GM12873 (cell line): Measurements from ENCODE around the gene PIAS4.

ENCODE experiments used
- CTCF ChIP-seq: IDR thresholded peaks from 2 replicates; pipeline ENCODE4 v1.5.1; 2012; ENCODE audit warnings: low read depth, mild to moderate bottlenecking, moderate library complexity, low read length, control low read depth; ENCODE audit not compliant: insufficient read depth; ENCODE audit errors: missing control alignments

Gene PIAS4

GRCh38 chr19:3975637-3976087 lies 31.9 kb upstream of the PIAS4 start:
- no peak for TF ChIP-seq CTCF

- TF ChIP-seq CTCF, result no peak
These were observed 30.9 kb upstream of the PIAS4 start for GRCh38 chr19:3976495-3977241.

GRCh38 chr19:3977242-3978143 lies 30.0 kb upstream of the PIAS4 start:
- TF ChIP-seq CTCF, result peak; percentile 29

GRCh38 chr19:3978145-3978544 lies 29.4 kb upstream of the PIAS4 start:
- TF ChIP-seq CTCF, result no peak

- no peak for TF ChIP-seq CTCF
These were observed 28.3 kb upstream of the PIAS4 start for GRCh38 chr19:3979289-3979673.

- no peak for TF ChIP-seq CTCF
These were observed 27.7 kb upstream of the PIAS4 start for GRCh38 chr19:3979674-3980352.
